Neutrophil (primary cell): ENCODE results near the gene TK2.

ENCODE experiments used
- H3K27ac ChIP-seq: fragments of 200-600 bp; sonication (generic); 2 replicates; pipeline ENCODE4 v1.5.1; 2016; ENCODE audit warnings: mild to moderate bottlenecking, moderate library complexity
- H3K27me3 ChIP-seq: fragments of 200-600 bp; sonication (generic); 2 replicates; pipeline ENCODE4 v1.6.0; 2016; ENCODE audit warnings: mild to moderate bottlenecking
- H3K36me3 ChIP-seq: fragments of 200-600 bp; sonication (generic); 2 replicates; pipeline ENCODE4 v1.5.1; 2017
- H3K4me1 ChIP-seq, 2 experiments: fragments of 200-600 bp in 1 of 2; sonication (generic) in 1 of 2; 1 replicate in 1 of 2; 2 replicates in 1 of 2; pipeline versions ENCODE4 v1.5.1 to v1.6.1; 2013 to 2016; ENCODE audit warnings: low read depth in 1 of 2, low read length in 1 of 2, mild to moderate bottlenecking in 1 of 2, moderate library complexity in 1 of 2; ENCODE audit not compliant: control insufficient read depth in 1 of 2, insufficient read depth in 1 of 2
- H3K4me3 ChIP-seq, 2 experiments: fragments of 200-600 bp in 1 of 2; sonication (generic) in 1 of 2; 1 replicate in 1 of 2; 2 replicates in 1 of 2; pipeline ENCODE4 v1.5.1; 2013 to 2016; ENCODE audit warnings: low read depth in 1 of 2, low read length in 1 of 2, mild to moderate bottlenecking in 1 of 2, moderate library complexity in 1 of 2
- H3K9me3 ChIP-seq: fragments of 200-600 bp; sonication (generic); 2 replicates; pipeline ENCODE4 v1.5.1; 2016
- CTCF ChIP-seq: fragments of 200-600 bp; sonication (generic); IDR thresholded peaks from 2 replicates; pipeline ENCODE4 v1.5.1; 2016; ENCODE audit warnings: antibody characterized with exemption

The TK2 gene

GRCh38 chr16:66578651-66579531, 29.0 kb upstream of the TK2 start, which contains the start of gene CMTM2:
CMTM2 (plus strand) TSS chr16:66579463; CDS start chr16:66579608, 145 bp downstream.
- Histone ChIP-seq H3K9me3 (no peaks in the 10 kb centered on the region), H3K36me3 (peaks cover 4% of the 10 kb centered on the region), H3K27me3 (peaks cover 50% of the 10 kb centered on the region), H3K4me3 (peak within 1 kb of the TSS; percentile 26 to 61), H3K27ac (no peak within 1 kb of the TSS), H3K4me1 (peaks cover 10 to 16% of the 10 kb centered on the region in 2 experiments)
- no peak for TF ChIP-seq CTCF

- H3K27ac ChIP-seq, result no peak overlapping the region
- peaks cover 10 to 17% of the 10 kb centered on the region in 2 experiments for H3K4me1 ChIP-seq
These were observed 26.4 kb upstream of the TK2 start for GRCh38 chr16:66576296-66576695.

GRCh38 chr16:66575060-66575459, 25.1 kb upstream of the TK2 start:
- Histone ChIP-seq H3K4me1 (peaks cover 10 to 17% of the 10 kb centered on the region in 2 experiments), H3K9me3 (no peaks in the 10 kb centered on the region)
- TF ChIP-seq CTCF, result no peak

More at GRCh38 chr16:66576296-66576695, 26.4 kb upstream of the TK2 start:
- Histone ChIP-seq H3K36me3 (peaks cover 14% of the 10 kb centered on the region), H3K27me3 (peaks cover 48% of the 10 kb centered on the region), H3K4me3 (no peak overlapping the region), H3K9me3 (no peaks in the 10 kb centered on the region)
- TF ChIP-seq CTCF, result no peak

GRCh38 chr16:66574531-66574930, 24.6 kb upstream of the TK2 start:
- Histone ChIP-seq H3K27ac (no peak overlapping the region), H3K36me3 (peaks cover 32% of the 10 kb centered on the region), H3K27me3 (peaks cover 30% of the 10 kb centered on the region), H3K9me3 (no peaks in the 10 kb centered on the region), H3K4me3 (no peak overlapping the region), H3K4me1 (peaks cover 10 to 16% of the 10 kb centered on the region in 2 experiments)
- TF ChIP-seq CTCF, result no peak

More at GRCh38 chr16:66575060-66575459, 25.1 kb upstream of the TK2 start:
- H3K27me3 ChIP-seq, result peaks cover 35% of the 10 kb centered on the region
- no peak overlapping the region for H3K27ac ChIP-seq
- peaks cover 27% of the 10 kb centered on the region for H3K36me3 ChIP-seq
- H3K4me3 ChIP-seq, result no peak overlapping the region

- Histone ChIP-seq H3K36me3 (peaks cover 34% of the 10 kb centered on the region), H3K4me3 (no peak overlapping the region), H3K27me3 (peaks cover 25% of the 10 kb centered on the region), H3K27ac (no peak overlapping the region), H3K4me1 (peaks cover 6 to 12% of the 10 kb centered on the region in 2 experiments), H3K9me3 (no peaks in the 10 kb centered on the region)
- no peak for TF ChIP-seq CTCF
These were observed 24.2 kb upstream of the TK2 start for GRCh38 chr16:66574081-66574480.
